Measurements from ENCODE around the gene TMEM119. TPM values are rescaled to one million over a fixed set of nuclear protein-coding genes. Genes with fewer than 3 reads are reported as not detected.
A peak's percentile ranks its signal among the peaks of the same experiment; 100 is the strongest.

Gene TMEM119
- total RNA-seq, 2 experiments from 2014 or later, result 2.1 to 2.6 TPM

GRCh38 chr12:108637222-108637971, 39.5 kb upstream of the TMEM119 start:
- no peaks in the 10 kb centered on the region for H3K27me3 ChIP-seq (ENCODE audit: control insufficient read depth in 1 of 2, insufficient read depth in 2 of 2, low read length in 2 of 2)
- H3K9me3 ChIP-seq (ENCODE audit: control insufficient read depth in 1 of 2, insufficient read depth in 1 of 2, low read length in 2 of 2), result no peaks in the 10 kb centered on the region
- Mint-ChIP-seq H3K9me3 (no peaks in the 10 kb centered on the region), H3K4me1 (ENCODE audit: low read depth) (peaks cover 40% of the 10 kb centered on the region), H3K4me3 (peak overlapping the region; percentile 26), H3K27me3 (no peaks in the 10 kb centered on the region), H3K27ac (peak overlapping the region; percentile 71), H3K36me3 (ENCODE audit: low read depth) (peaks cover 13% of the 10 kb centered on the region)
- no peak for TF ChIP-seq CTCF (IDR thresholded peaks at IDR 0.05)
- H3K36me3 ChIP-seq (ENCODE audit: insufficient read depth, low read length), result no peaks in the 10 kb centered on the region
- peaks cover 47% of the 10 kb centered on the region for H3K4me1 ChIP-seq (ENCODE audit: insufficient read depth, low read length)
- POLR2A ChIA-PET, result no interaction called here
- intact Hi-C loops (cut with DNase I, micrococcal nuclease), result loop anchor here in 1 of 2 experiments (10.0 kb wide), 1 partner anchor 417 kb away; the partner anchor contains the start of gene USP30
- no peak for ATAC-seq (ENCODE audit: poor library complexity)
- CTCF ChIA-PET, result interaction anchor here (0.8 kb wide), 1 partner anchor 20 kb away, joined by 3 read pairs; no protein-coding TSS in a partner anchor
- H3K27ac ChIP-seq (ENCODE audit: low read depth in 1 of 2, low read length in 2 of 2), result no peak overlapping the region
- no peak for DNase-seq
- no peak overlapping the region for H3K4me3 ChIP-seq (ENCODE audit: low read length)

- ATAC-seq (ENCODE audit: poor library complexity) (no peak), DNase-seq (peak in 3 of 14 experiments; percentile 12 to 37 (median 24))
- no peaks in the 10 kb centered on the region for H3K36me3 ChIP-seq (ENCODE audit: insufficient read depth, low read length)
- peak overlapping the region; percentile 98 for H3K4me3 Mint-ChIP-seq
- peak overlapping the region; percentile 87 for H3K4me3 ChIP-seq (ENCODE audit: low read length)
- H3K4me1 ChIP-seq (ENCODE audit: insufficient read depth, low read length), result peaks cover 50% of the 10 kb centered on the region
- no peaks in the 10 kb centered on the region for H3K9me3 Mint-ChIP-seq
- peaks cover 23% of the 10 kb centered on the region for H3K36me3 Mint-ChIP-seq (ENCODE audit: low read depth)
- H3K4me1 Mint-ChIP-seq (ENCODE audit: low read depth), result peaks cover 49% of the 10 kb centered on the region
- ChIA-PET POLR2A (interaction anchor here (0.5 to 8.5 kb wide), 12 partner anchors 9 to 221 kb away, joined by 3 to 186 read pairs (median 9); partner anchors contain the start of genes ISCU, SART3 and SSH1), CTCF (interaction anchor here (1.2 to 10.2 kb wide), 8 partner anchors 10 to 68 kb away, joined by 4 to 128 read pairs (median 5); no protein-coding TSS in a partner anchor)
- H3K27me3 Mint-ChIP-seq, result no peaks in the 10 kb centered on the region
- H3K27ac Mint-ChIP-seq, result peak overlapping the region; percentile 100
- intact Hi-C loops (cut with DNase I, micrococcal nuclease), result loop anchor here in 1 of 2 experiments (10.0 kb wide), 1 partner anchor 419 kb away; the partner anchor contains the start of gene USP30
- no peaks in the 10 kb centered on the region for H3K9me3 ChIP-seq (ENCODE audit: control insufficient read depth in 1 of 2, insufficient read depth in 1 of 2, low read length in 2 of 2)
- H3K27ac ChIP-seq (ENCODE audit: low read depth in 1 of 2, low read length in 2 of 2), result peak overlapping the region; percentile 86 to 95
- TF ChIP-seq CTCF (IDR thresholded peaks at IDR 0.05), result no peak
- no peaks in the 10 kb centered on the region for H3K27me3 ChIP-seq (ENCODE audit: control insufficient read depth in 1 of 2, insufficient read depth in 2 of 2, low read length in 2 of 2)
These were observed 38.3 kb upstream of the TMEM119 start for GRCh38 chr12:108635997-108636808.

Measured in CD4-positive, alpha-beta T cell (primary cell).